ENCODE measurements around the gene KRT84. TPM values are rescaled to one million over a fixed set of nuclear protein-coding genes. Genes with fewer than 3 reads are reported as not detected.

The KRT84 gene
- total RNA-seq: not detected

GRCh38 chr12:52385226-52385702 is at the start of gene KRT84:
TSS of gene KRT84 (minus strand) at chr12:52385652. CDS start at chr12:52385585, 67 bp downstream.
- DNase-seq: no peak

GRCh38 chr12:52434760-52435530 is 49.5 kb upstream of the KRT84 start:
- no peak for DNase-seq

- DNase-seq: no peak
Measured at GRCh38 chr12:52434081-52434733, 48.8 kb upstream of the KRT84 start, which contains the start of gene KRT75. TSS of gene KRT75 (minus strand) at chr12:52434371. CDS start at chr12:52434304, 67 bp downstream.

GRCh38 chr12:52433501-52434080 is 48.1 kb upstream of the KRT84 start:
- no peak for DNase-seq

GRCh38 chr12:52432559-52433207 is 47.2 kb upstream of the KRT84 start:
- DNase-seq: no peak

- no peak for DNase-seq
Measured at GRCh38 chr12:52428121-52428520, 42.7 kb upstream of the KRT84 start.

- DNase-seq: no peak
Measured at GRCh38 chr12:52427083-52427482, 41.6 kb upstream of the KRT84 start.

GRCh38 chr12:52426034-52426433 is 40.6 kb upstream of the KRT84 start:
- no peak for DNase-seq

GRCh38 chr12:52425466-52425865 is 40.0 kb upstream of the KRT84 start:
- no peak for DNase-seq

- no peak for DNase-seq
Measured at GRCh38 chr12:52423661-52424500, 38.4 kb upstream of the KRT84 start.

- no peak for DNase-seq
Measured at GRCh38 chr12:52423035-52423434, 37.6 kb upstream of the KRT84 start.

GRCh38 chr12:52419656-52420055 is 34.2 kb upstream of the KRT84 start:
- no peak for DNase-seq

GRCh38 chr12:52418576-52419110 is 33.2 kb upstream of the KRT84 start:
- DNase-seq: no peak

- no peak for DNase-seq
Measured at GRCh38 chr12:52417740-52418139, 32.3 kb upstream of the KRT84 start.

GRCh38 chr12:52416795-52417194 is 31.3 kb upstream of the KRT84 start:
- DNase-seq: no peak

GRCh38 chr12:52415870-52416750 is 30.7 kb upstream of the KRT84 start:
- no peak for DNase-seq

- DNase-seq: no peak
Measured at GRCh38 chr12:52414936-52415335, 29.5 kb upstream of the KRT84 start.

GRCh38 chr12:52413782-52414345 is 28.4 kb upstream of the KRT84 start:
- no peak for DNase-seq

GRCh38 chr12:52413202-52413601 is 27.8 kb upstream of the KRT84 start:
- DNase-seq: no peak

GRCh38 chr12:52411815-52412214 is 26.4 kb upstream of the KRT84 start:
- DNase-seq: no peak
